ELR (cell line): Measurements from ENCODE around the gene SIRT4.
"Not testable (repeated sequence)": the region's sequence is repeated elsewhere in the genome, so short reads cannot be mapped to it uniquely, and the experiment has no call there.

Experiments used
- DNase-seq: peaks from one replicate; pipeline ENCODE4 v3.0.0-alpha.2; 2015; ENCODE audit warnings: low read depth

SIRT4 gene

GRCh38 chr12:120335447-120335846, 33.3 kb downstream of the SIRT4 start:
- peak; percentile 63 for DNase-seq

- not testable (repeated sequence) for DNase-seq
Measured at GRCh38 chr12:120336392-120336791, 34.3 kb downstream of the SIRT4 start.

GRCh38 chr12:120337730-120338129, 35.6 kb downstream of the SIRT4 start:
- no peak for DNase-seq

GRCh38 chr12:120339256-120339655, 37.1 kb downstream of the SIRT4 start:
- no peak for DNase-seq

GRCh38 chr12:120342175-120343038, 40.3 kb downstream of the SIRT4 start:
- no peak for DNase-seq

GRCh38 chr12:120343039-120343537, 41.0 kb downstream of the SIRT4 start:
- no peak for DNase-seq

- no peak for DNase-seq
Measured at GRCh38 chr12:120343692-120344091, 41.6 kb downstream of the SIRT4 start.

- DNase-seq = no peak
Measured at GRCh38 chr12:120346031-120346430, 43.9 kb downstream of the SIRT4 start.

DNA sequence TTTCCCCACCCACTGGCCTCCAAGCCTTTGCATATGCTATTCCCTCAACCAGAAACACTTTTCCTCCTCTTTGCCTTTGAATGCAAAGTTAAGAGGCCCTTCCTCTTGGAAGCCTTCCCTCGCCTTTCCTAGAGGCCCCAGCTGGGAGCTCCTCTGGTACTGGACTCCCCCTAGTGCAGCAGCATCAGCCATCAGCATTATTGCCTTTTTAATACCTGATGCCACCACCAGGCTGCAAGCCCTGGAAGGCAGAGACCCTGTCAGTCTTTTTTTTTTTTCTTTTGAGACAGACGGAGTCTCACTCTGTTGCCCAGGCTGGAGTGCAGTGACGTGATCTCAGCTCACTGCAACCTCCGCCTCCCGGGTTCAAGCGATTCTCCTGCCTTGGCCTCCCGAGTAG, 44.6 kb downstream of the SIRT4 start:
- peak; percentile 40 for DNase-seq

- DNase-seq = no peak
Measured at GRCh38 chr12:120347766-120348165, 45.6 kb downstream of the SIRT4 start.

DNA sequence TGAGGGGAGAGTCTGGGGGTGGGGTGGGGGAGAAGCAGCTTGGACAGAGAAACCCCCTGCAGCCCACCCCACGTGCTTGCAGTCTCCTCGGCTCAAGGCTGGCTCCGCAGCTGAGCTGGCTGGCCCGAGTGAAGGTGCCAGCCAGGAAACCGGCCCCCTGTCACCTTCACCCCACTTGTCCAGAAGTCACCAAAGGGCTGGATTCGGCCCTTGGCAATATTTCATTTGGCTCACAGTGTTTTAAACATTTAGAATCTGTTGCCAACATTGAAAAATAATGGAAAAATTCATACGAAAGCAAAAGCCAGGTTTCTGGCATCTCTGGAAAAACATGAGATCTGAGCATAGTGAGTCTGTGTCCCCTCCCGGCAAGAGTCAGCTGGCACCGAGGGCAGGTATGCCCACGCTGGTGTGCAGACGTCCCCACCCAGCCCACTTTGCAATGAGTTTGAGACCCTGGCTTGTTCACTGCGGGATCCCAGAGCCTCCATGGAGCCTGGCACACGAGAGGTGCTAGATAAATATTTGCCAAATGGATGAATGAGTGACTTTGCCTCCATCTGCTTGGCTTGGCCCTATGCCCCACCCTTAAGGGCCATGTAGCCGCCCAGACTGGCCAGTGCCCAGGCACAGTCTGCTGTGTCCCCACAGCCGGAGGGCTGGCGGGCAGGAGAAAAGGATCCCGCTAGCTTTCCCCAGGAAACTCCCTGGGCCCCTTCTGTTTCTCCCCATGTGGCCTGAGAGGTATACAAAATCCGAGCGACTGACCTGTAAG, 48.6 kb downstream of the SIRT4 start:
- DNase-seq = no peak

- peak; percentile 70 for DNase-seq
Measured at GRCh38 chr12:120352117-120352516, 50.0 kb downstream of the SIRT4 start.

DNA sequence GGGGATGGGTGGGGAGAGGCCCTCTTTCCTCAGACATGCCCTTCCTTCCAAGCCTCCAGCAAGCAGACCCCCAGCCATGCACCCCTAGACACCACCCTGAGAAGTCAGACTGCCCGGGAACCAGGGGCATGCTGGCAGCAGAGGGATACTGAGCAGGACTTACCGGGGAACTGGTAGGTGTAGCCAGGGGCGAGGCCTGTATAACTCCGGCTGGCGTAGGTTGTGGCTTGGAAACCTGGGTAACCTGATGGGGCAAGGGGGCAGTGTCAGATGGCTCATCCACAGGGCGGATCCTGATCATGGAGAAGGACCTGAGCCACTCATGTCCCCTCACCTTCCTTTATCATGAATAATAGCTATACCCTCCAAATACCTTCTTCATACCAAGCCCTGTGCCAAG, 51.0 kb downstream of the SIRT4 start:
- no peak for DNase-seq

GRCh38 chr12:120353556-120354317, 51.6 kb downstream of the SIRT4 start:
- no peak for DNase-seq

GRCh38 chr12:120356567-120357030, 54.5 kb downstream of the SIRT4 start:
- peak; percentile 86 for DNase-seq

- no peak for DNase-seq
Measured at GRCh38 chr12:120357104-120357503, 55.0 kb downstream of the SIRT4 start.

DNA sequence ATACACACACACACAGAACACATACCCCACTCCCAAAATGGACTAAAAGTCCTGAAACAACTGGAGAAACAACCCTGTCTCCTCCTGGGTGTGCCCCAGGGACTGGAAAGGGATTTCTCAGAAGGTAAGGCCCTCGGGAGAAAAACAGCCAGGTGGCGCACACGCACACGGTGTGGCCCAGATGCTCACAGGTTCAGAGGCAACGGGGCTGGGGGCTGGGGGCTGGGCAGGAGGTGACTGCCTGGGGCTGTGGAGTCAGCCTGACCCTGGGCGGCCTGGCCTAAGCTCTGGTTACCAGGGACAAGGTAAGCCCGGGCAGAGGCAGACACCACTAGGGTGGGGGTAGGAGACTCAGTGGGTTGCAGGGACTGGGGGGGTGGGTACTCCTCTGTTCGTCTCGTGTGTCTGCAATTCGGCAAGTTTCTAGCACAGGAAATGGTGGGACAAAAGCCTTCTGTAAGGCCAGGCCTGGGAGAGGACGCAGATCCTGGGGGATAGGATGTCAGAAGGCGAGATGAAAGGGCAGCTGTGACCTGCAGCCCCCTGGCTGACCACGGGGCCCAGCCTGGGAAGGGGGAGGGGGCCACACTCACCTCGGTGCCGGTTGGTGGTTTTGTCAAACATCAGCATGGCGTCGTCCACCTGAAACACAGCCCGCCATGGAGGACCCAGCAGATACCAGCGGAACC, 56.4 kb downstream of the SIRT4 start:
- DNase-seq = no peak

GRCh38 chr12:120359128-120359527, 57.0 kb downstream of the SIRT4 start:
- DNase-seq = no peak

GRCh38 chr12:120361506-120362208, 59.5 kb downstream of the SIRT4 start:
- peak; percentile 24 for DNase-seq
